HCT116 (cell line): ENCODE measurements around the gene PPDPF. TPM values are rescaled to one million over a fixed set of nuclear protein-coding genes. Genes with fewer than 3 reads are reported as not detected.

ENCODE experiments used
- ATAC-seq: fragments of 200-7000 bp; cut with Tn5 transposase; 2 replicates; pipeline ENCODE4 v1.9.1; 2020; ENCODE audit warnings: mild to moderate bottlenecking, moderate library complexity
- BruUV-seq: library from RNA; stranded (reverse); fragments of 400-500 nt; replicated peaks from 2 replicates; lab custom pipeline; 2021; lab: Mats Ljungman, UMichigan
- CTCF ChIA-PET: fragments of 300-600 bp; sonication (Branson Sonifier 250); formaldehyde crosslinking; loops from one replicate; lab custom pipeline; 2021; ENCODE audit warnings: antibody characterized with exemption; lab: Charles Lee
- POLR2A ChIA-PET: fragments of 300-600, 350-600 bp; sonication (Branson Sonifier 250); formaldehyde crosslinking; loops from one replicate; lab custom pipeline; 2021; ENCODE audit warnings: antibody characterized with exemption; lab: Charles Lee
- RAD21 ChIA-PET, 2 experiments: fragments of 300-600 bp; sonication (Branson Sonifier 250); formaldehyde crosslinking; loops; one replicate each; lab custom pipeline; 2023; ENCODE audit warnings: low total read pairs in 2 of 2; ENCODE audit not compliant: uncharacterized antibody in 2 of 2, unreplicated experiment in 2 of 2, low non-redundant PET in 1 of 2; lab: Charles Lee
- DNase-seq: peaks from one replicate; pipeline ENCODE4 v3.0.0-alpha.2; 2010; ENCODE audit warnings: low read depth, low spot score
- H2AFZ ChIP-seq: fragments of 200-600 bp; shearing (Covaris generic), sonication (generic); 2 replicates; pipeline ENCODE4 v1.6.1; 2017; ENCODE audit warnings: low read depth, mixed run types, mixed read lengths, antibody characterized with exemption, low read length; ENCODE audit not compliant: poor library complexity, severe bottlenecking
- H3K27ac ChIP-seq: 2 replicates; pipeline ENCODE4 v1.5.1; 2012; ENCODE audit warnings: low read depth, low read length
- H3K27me3 ChIP-seq: fragments of 200-600 bp; sonication (generic); 2 replicates; pipeline ENCODE4 v1.6.1; 2016; ENCODE audit warnings: mixed run types, low read length, mixed read lengths; ENCODE audit not compliant: insufficient read depth
- H3K36me3 ChIP-seq, 2 experiments: fragments of 200-500 bp in 1 of 2; fragments of 200-600 bp in 1 of 2; sonication (Bioruptor generic) in 1 of 2; sonication (generic) in 1 of 2; 2 replicates each; pipeline versions ENCODE4 v1.5.1 to v1.6.1; 2014 to 2016; ENCODE audit warnings: low read length in 2 of 2, inconsistent platforms in 1 of 2, mixed read lengths in 1 of 2, mixed run types in 1 of 2; ENCODE audit not compliant: insufficient read depth in 2 of 2, control insufficient read depth in 1 of 2
- H3K4me1 ChIP-seq, 2 experiments: fragments of 200-600 bp in 1 of 2; sonication (generic) in 1 of 2; 2 replicates each; pipeline versions ENCODE4 v1.5.1 to v1.6.1; 2012 to 2017; ENCODE audit warnings: low read length in 2 of 2, inconsistent platforms in 1 of 2, mild to moderate bottlenecking in 1 of 2, mixed read lengths in 1 of 2, mixed run types in 1 of 2, moderate library complexity in 1 of 2; ENCODE audit not compliant: insufficient read depth in 2 of 2, control insufficient read depth in 1 of 2
- H3K4me2 ChIP-seq: fragments of 200-600 bp; sonication (generic); 2 replicates; pipeline ENCODE4 v1.6.1; 2017; ENCODE audit warnings: mixed run types, low read length, mixed read lengths
- H3K4me3 ChIP-seq, 2 experiments: fragments of 200-600 bp in 1 of 2; sonication (generic) in 1 of 2; replicated peaks in 1 of 2; 2 replicates each; pipeline ENCODE4 v1.5.1; 2011 to 2016; ENCODE audit warnings: low read length in 2 of 2, control low read depth in 1 of 2, low read depth in 1 of 2, mild to moderate bottlenecking in 1 of 2, mixed read lengths in 1 of 2, mixed run types in 1 of 2
- H3K79me2 ChIP-seq: fragments of 200-600 bp; sonication (generic); 2 replicates; pipeline ENCODE4 v1.6.1; 2017; ENCODE audit warnings: mild to moderate bottlenecking, mixed run types, low read length, moderate library complexity, mixed read lengths; ENCODE audit not compliant: insufficient read depth
- H3K9ac ChIP-seq: fragments of 200-600 bp; sonication (generic); 2 replicates; pipeline ENCODE4 v1.6.1; 2016; ENCODE audit warnings: low read length, mixed read lengths
- H3K9me2 ChIP-seq: fragments of 200-600 bp; sonication (generic), shearing (Covaris generic); 2 replicates; pipeline ENCODE4 v1.6.1; 2017; ENCODE audit warnings: mixed run types, mild to moderate bottlenecking, moderate library complexity; ENCODE audit not compliant: insufficient read depth
- H3K9me3 ChIP-seq, 2 experiments: fragments of 200-500 bp in 1 of 2; fragments of 200-600 bp in 1 of 2; sonication (Bioruptor generic) in 1 of 2; sonication (generic) in 1 of 2; 2 replicates each; pipeline ENCODE4 v1.6.1; 2014 to 2017; ENCODE audit warnings: low read length in 2 of 2, mixed read lengths in 2 of 2, inconsistent platforms in 1 of 2, low read depth in 1 of 2, mild to moderate bottlenecking in 1 of 2, mixed run types in 1 of 2, moderate library complexity in 1 of 2; ENCODE audit not compliant: control insufficient read depth in 1 of 2, insufficient read depth in 1 of 2
- H4K20me1 ChIP-seq: fragments of 200-600 bp; sonication (generic), shearing (Covaris generic); 2 replicates; pipeline ENCODE4 v1.6.1; 2017; ENCODE audit warnings: mixed run types, mild to moderate bottlenecking, moderate library complexity; ENCODE audit not compliant: insufficient read depth
- ATF3 ChIP-seq: IDR thresholded peaks from 2 replicates; pipeline ENCODE4 v1.6.1; 2012
- CBX3 ChIP-seq: IDR thresholded peaks from 2 replicates; pipeline ENCODE4 v1.6.1; 2012; ENCODE audit warnings: low read depth
- CEBPB ChIP-seq: IDR thresholded peaks from 2 replicates; pipeline ENCODE4 v1.6.1; 2012; ENCODE audit warnings: low read depth
- EGR1 ChIP-seq: IDR thresholded peaks from 2 replicates; pipeline ENCODE4 v1.6.1; 2012; ENCODE audit warnings: low read depth
- ELF1 ChIP-seq: IDR thresholded peaks from 2 replicates; pipeline ENCODE4 v1.6.1; 2012; ENCODE audit warnings: low read depth, borderline replicate concordance
- EZH2 ChIP-seq: fragments of 200-600 bp; sonication (generic); IDR thresholded peaks from 2 replicates; pipeline ENCODE4 v1.6.1; 2017; ENCODE audit warnings: antibody characterized with exemption, mixed run types
- JUND ChIP-seq: IDR thresholded peaks from 2 replicates; pipeline ENCODE4 v1.6.1; 2012
- POLR2A ChIP-seq: IDR thresholded peaks from 2 replicates; pipeline ENCODE4 v1.7.0; 2011; ENCODE audit warnings: borderline replicate concordance; ENCODE audit not compliant: insufficient read depth, insufficient read length; ENCODE audit errors: extremely low read depth
- POLR2AphosphoS5 ChIP-seq: IDR thresholded peaks from 2 replicates; pipeline ENCODE4 v1.6.1; 2011; ENCODE audit warnings: mild to moderate bottlenecking, low read depth, low read length, moderate library complexity
- RAD21 ChIP-seq: IDR thresholded peaks from 2 replicates; pipeline ENCODE4 v1.6.1; 2012; ENCODE audit warnings: low read depth, mild to moderate bottlenecking
- SIN3A ChIP-seq: IDR thresholded peaks from 2 replicates; pipeline ENCODE4 v1.6.1; 2012; ENCODE audit warnings: low read depth
- SP1 ChIP-seq: IDR thresholded peaks from 2 replicates; pipeline ENCODE4 v1.6.1; 2012; ENCODE audit warnings: low read depth
- SRF ChIP-seq: IDR thresholded peaks from 2 replicates; pipeline ENCODE4 v1.6.1; 2012; ENCODE audit warnings: low read depth
- TCF7L2 ChIP-seq: IDR thresholded peaks from 2 replicates; pipeline ENCODE4 v1.7.0; 2011; ENCODE audit warnings: borderline replicate concordance, inconsistent platforms; ENCODE audit not compliant: insufficient read depth, insufficient read length; ENCODE audit errors: extremely low read depth
- YY1 ChIP-seq: IDR thresholded peaks from 2 replicates; pipeline ENCODE4 v1.6.1; 2011; ENCODE audit warnings: low read length, low read depth, moderate library complexity, mild to moderate bottlenecking; ENCODE audit not compliant: insufficient replicate concordance; ENCODE audit errors: extremely low read depth
- ZBTB33 ChIP-seq: IDR thresholded peaks from 2 replicates; pipeline ENCODE4 v1.6.1; 2011; ENCODE audit warnings: mild to moderate bottlenecking, low read length, moderate library complexity; ENCODE audit not compliant: insufficient replicate concordance; ENCODE audit errors: extremely low read depth
- ZFX ChIP-seq: fragments of 450-650 bp; IDR thresholded peaks from 2 replicates; pipeline ENCODE4 v1.6.1; 2017
- ZNF274 ChIP-seq: fragments of 200-500 bp; sonication (Bioruptor generic); IDR thresholded peaks from 2 replicates; pipeline ENCODE4 v1.6.1; 2014; ENCODE audit warnings: mild to moderate bottlenecking, low read depth, low read length, inconsistent platforms
- intact Hi-C: fragments of 100-400 bp; cut with micrococcal nuclease; formaldehyde crosslinking; loops from 2 replicates; pipeline ENCODE4 v1.10.0; 2022
- total RNA-seq: library from RNA; stranded (reverse); gene quantifications from one replicate; pipeline ENCODE4 v1.2.1, GENCODE V29; 2021; ENCODE audit not compliant: unreplicated experiment
- TF ChIP-seq, protein P1 (sequence below), 3 experiments: fragments of 200-600 bp in 1 of 3; sonication (generic) in 1 of 3; IDR thresholded peaks in 2 of 3; conservative IDR thresholded peaks in 1 of 3; 2 replicates each; pipeline ENCODE4 v1.5.1; 2012 to 2017; ENCODE audit warnings: low read depth in 2 of 3, low read length in 2 of 3, antibody characterized with exemption in 1 of 3, borderline replicate concordance in 1 of 3, control low read depth in 1 of 3, mild to moderate bottlenecking in 1 of 3, mixed read lengths in 1 of 3, mixed run types in 1 of 3, moderate library complexity in 1 of 3; ENCODE audit not compliant: insufficient read depth in 1 of 3

Gene PPDPF
- total RNA-seq, 1 experiment from 2014 or later = 346 TPM

DNA sequence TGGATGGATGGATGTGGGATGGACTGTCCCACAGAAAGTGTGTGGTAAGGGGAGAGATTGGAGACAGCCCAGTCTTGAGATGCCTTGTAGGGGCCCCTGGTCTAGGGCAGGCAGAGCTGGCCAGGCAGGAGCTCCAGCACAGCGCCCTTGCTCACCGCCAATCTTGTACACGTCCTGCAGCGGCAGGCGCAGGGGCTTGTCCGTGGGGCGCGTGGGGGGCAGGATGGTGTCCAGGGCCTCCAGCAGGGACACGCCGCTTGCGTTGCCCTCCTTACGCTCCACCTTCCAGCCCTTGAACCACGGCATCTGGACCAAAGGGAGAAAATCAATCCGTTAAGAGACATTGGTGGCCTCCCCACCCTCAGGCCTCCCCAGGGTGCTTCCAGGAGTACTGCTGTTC lies 27.6 kb upstream of the PPDPF start (continued):
- TF ChIP-seq POLR2AphosphoS5 = no peak
- no peak for TF ChIP-seq TCF7L2

GRCh38 chr20:63493563-63494020 lies 27.0 kb upstream of the PPDPF start:
- no peak for ATAC-seq
- Histone ChIP-seq H3K4me1 (peaks cover 11 to 21% of the 10 kb centered on the region in 2 experiments; a peak in 3 of 4 replicates), H2AFZ (no peak overlapping the region), H3K27ac (no peak overlapping the region), H3K4me3 (no peak overlapping the region), H4K20me1 (no peaks in the 10 kb centered on the region), H3K9ac (no peak overlapping the region)
- no TSS peak for BruUV-seq
- intact Hi-C loops = no loop called here
- TF ChIP-seq CEBPB (no peak), SRF (no peak), JUND (no peak), YY1 (no peak), ATF3 (no peak), ELF1 (no peak), POLR2A (no peak), SP1 (no peak), CBX3 (no peak), ZNF274 (no peak), EGR1 (no peak), POLR2AphosphoS5 (no peak), ZFX (no peak), EZH2 (no peak), ZBTB33 (no peak), SIN3A (no peak), RAD21 (no peak), TCF7L2 (no peak)
- TF ChIP-seq, protein P1, sequence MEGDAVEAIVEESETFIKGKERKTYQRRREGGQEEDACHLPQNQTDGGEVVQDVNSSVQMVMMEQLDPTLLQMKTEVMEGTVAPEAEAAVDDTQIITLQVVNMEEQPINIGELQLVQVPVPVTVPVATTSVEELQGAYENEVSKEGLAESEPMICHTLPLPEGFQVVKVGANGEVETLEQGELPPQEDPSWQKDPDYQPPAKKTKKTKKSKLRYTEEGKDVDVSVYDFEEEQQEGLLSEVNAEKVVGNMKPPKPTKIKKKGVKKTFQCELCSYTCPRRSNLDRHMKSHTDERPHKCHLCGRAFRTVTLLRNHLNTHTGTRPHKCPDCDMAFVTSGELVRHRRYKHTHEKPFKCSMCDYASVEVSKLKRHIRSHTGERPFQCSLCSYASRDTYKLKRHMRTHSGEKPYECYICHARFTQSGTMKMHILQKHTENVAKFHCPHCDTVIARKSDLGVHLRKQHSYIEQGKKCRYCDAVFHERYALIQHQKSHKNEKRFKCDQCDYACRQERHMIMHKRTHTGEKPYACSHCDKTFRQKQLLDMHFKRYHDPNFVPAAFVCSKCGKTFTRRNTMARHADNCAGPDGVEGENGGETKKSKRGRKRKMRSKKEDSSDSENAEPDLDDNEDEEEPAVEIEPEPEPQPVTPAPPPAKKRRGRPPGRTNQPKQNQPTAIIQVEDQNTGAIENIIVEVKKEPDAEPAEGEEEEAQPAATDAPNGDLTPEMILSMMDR (IDR thresholded peaks at IDR 0.05 in 2 of 3, conservative IDR thresholded peaks at IDR 0.05 in 1 of 3; ENCODE audit: borderline replicate concordance in 1 of 3, insufficient read depth in 1 of 3, low read depth in 2 of 3, low read length in 2 of 3) = no peak
- TF ChIP-seq, all 23 proteins: peak for 0
- ChIA-PET POLR2A (no interaction called here), CTCF (no interaction called here), RAD21 (no interaction called here)
- no peak overlapping the region for H3K4me2 ChIP-seq
- H3K9me2 ChIP-seq = no peaks in the 10 kb centered on the region
- H3K27me3 ChIP-seq = no peaks in the 10 kb centered on the region
- peaks cover 44 to 78% of the 10 kb centered on the region in 2 experiments for H3K36me3 ChIP-seq
- no peak for DNase-seq
- peaks cover 50% of the 10 kb centered on the region for H3K79me2 ChIP-seq
- H3K9me3 ChIP-seq = no peaks in the 10 kb centered on the region
